ENCODE measurements around the gene MADD.

The MADD gene

DNA sequence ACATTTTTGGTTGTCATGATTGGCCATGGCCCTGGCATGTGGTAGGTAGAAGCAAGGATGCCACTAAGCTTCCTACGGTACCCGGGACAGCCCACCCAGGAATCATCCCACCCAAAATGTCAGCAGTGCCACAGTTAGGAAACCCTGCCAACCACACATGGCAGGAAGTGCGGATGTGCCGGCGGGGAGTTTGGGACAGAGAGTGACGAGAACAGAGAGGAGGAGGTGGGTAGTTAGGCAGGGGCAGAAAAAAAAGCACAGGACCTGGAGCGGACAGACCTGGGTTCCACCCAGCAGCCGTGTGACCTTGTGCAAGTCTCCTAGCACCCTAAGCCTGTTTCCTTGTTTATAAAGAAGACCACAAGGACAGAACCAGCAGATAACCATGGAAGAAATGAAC, 105.1 kb downstream of the MADD start:
- DNase-seq (ENCODE audit: low read depth), result no peak
- TF ChIP-seq, protein P1, sequence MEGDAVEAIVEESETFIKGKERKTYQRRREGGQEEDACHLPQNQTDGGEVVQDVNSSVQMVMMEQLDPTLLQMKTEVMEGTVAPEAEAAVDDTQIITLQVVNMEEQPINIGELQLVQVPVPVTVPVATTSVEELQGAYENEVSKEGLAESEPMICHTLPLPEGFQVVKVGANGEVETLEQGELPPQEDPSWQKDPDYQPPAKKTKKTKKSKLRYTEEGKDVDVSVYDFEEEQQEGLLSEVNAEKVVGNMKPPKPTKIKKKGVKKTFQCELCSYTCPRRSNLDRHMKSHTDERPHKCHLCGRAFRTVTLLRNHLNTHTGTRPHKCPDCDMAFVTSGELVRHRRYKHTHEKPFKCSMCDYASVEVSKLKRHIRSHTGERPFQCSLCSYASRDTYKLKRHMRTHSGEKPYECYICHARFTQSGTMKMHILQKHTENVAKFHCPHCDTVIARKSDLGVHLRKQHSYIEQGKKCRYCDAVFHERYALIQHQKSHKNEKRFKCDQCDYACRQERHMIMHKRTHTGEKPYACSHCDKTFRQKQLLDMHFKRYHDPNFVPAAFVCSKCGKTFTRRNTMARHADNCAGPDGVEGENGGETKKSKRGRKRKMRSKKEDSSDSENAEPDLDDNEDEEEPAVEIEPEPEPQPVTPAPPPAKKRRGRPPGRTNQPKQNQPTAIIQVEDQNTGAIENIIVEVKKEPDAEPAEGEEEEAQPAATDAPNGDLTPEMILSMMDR (IDR thresholded peaks at IDR 0.05; ENCODE audit: insufficient read depth, low read depth, low read length, missing control alignments), result no peak
- H3K4me3 ChIP-seq (ENCODE audit: low read depth, low read length), result no peak overlapping the region

DNA sequence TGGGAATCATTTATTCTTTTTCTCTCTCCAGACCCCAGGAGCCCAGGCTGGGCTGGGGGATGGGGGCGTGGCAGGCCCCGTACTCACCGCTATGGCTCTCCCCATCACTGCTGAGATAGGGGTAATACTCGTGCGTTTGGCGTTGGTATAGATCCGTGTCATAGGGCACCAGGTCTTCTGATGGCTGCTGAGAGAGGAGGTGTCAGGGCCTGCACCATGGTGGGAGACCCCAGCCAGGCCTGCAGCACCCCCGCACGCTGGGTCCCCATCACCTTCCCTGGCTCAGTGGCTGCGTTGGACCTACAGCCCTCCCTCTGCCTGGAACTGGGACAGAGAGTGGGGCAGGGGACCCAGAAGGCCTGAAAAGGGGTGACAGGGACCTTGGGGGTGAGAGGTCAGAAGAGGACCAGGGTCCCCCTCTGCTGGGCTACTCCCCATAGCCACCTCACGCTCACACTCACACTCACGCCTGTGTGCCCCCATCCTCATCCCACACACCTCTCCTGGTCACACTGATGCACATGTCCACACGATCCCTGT, 105.7 kb downstream of the MADD start:
- H3K4me3 ChIP-seq (ENCODE audit: low read depth, low read length), result no peak overlapping the region
- TF ChIP-seq, protein P1 (IDR thresholded peaks at IDR 0.05; ENCODE audit: insufficient read depth, low read depth, low read length, missing control alignments), result no peak
- DNase-seq (ENCODE audit: low read depth), result no peak

DNA sequence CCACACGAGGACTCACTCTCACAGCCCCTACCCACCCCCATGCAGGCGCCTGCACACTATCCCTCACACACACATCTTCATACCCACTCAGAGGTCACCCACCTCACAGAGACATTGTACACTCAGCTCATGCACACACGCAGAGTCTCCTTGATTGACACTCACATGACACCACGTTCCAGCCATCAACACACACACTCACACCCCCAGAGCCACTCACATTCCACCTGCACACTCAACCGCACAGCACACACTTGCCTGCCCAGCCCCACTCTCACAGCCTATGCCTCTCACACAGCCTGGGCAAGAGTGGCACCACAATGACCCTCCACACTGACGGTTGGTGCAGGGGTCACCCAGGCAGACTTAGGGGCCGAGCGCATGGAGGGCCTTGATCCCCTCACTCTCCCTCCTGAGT, 106.2 kb downstream of the MADD start:
- TF ChIP-seq, protein P1 (IDR thresholded peaks at IDR 0.05; ENCODE audit: insufficient read depth, low read depth, low read length, missing control alignments), result no peak
- H3K4me3 ChIP-seq (ENCODE audit: low read depth, low read length), result peak overlapping the region; percentile 91

DNA sequence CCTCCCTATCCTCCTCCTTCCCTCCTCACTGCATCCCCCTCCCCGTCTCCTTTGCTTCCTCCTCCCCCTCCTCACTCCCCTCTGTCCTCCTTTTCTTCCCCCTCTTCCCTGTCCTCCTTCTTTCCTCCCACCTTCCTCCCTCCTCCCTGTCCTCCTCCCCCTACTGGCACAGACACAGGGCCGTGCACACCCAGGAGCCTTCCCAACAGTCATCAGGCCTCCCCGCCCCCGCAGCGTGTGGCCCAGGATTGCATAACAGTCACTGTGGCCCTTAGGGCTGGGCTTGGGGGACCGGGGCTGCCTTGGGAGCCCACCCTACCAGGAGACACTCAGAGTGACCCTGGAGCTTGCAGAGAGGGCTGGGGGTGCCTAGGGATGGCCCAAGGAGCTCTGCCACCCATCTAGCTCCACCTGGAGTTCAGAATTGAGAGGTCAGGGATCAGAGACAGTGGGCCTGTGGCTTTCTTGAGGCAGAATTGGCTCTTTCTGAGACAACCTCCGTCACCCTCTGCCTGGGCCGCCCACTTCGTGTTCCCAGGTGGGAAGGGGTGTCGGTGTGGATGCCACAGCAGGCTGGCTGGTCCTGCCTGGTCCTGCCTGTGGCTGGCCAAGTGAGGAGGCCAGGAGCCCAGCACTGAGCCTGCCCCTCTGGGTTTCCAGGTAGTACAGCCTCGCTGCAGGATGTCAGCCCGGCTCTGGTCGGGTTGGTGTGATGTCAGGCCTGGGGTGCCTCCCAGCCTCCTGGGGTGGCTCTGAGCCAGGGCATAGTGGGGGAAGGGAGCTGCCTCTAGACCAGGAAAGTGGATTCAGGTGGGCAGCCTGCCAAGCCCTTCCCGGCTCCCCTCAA, 106.8 kb downstream of the MADD start:
- no peak for DNase-seq (ENCODE audit: low read depth)
- TF ChIP-seq, protein P1 (IDR thresholded peaks at IDR 0.05; ENCODE audit: insufficient read depth, low read depth, low read length, missing control alignments), result no peak
- H3K4me3 ChIP-seq (ENCODE audit: low read depth, low read length), result peak overlapping the region; percentile 91

More for the DNA sequence above, 106.2 kb downstream of the MADD start:
- no peak for DNase-seq (ENCODE audit: low read depth)

DNA sequence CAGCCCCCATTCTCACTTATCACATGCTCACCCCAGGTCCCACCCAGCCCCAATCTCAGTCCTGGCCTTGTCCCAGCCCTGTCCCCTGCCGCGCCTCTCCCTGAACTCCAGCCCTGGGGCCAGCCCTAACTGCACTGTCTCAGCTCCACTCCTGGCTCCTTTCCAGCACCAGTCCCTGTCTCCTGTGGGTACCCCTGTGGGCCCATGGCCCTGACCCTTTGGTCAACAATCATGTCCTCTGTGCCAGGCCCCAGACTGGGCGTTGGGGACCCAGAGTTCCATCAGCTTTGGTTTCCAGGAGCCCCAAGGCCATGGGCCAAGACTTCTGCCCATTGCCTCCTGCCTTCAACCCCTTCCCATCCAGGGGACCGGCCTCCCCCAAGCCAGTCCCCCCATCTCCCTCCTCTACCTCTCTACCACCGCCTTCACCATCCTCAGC, 107.7 kb downstream of the MADD start:
- DNase-seq (ENCODE audit: low read depth), result no peak
- TF ChIP-seq, protein P1 (IDR thresholded peaks at IDR 0.05; ENCODE audit: insufficient read depth, low read depth, low read length, missing control alignments), result no peak
- H3K4me3 ChIP-seq (ENCODE audit: low read depth, low read length), result peak overlapping the region; percentile 91

DNA sequence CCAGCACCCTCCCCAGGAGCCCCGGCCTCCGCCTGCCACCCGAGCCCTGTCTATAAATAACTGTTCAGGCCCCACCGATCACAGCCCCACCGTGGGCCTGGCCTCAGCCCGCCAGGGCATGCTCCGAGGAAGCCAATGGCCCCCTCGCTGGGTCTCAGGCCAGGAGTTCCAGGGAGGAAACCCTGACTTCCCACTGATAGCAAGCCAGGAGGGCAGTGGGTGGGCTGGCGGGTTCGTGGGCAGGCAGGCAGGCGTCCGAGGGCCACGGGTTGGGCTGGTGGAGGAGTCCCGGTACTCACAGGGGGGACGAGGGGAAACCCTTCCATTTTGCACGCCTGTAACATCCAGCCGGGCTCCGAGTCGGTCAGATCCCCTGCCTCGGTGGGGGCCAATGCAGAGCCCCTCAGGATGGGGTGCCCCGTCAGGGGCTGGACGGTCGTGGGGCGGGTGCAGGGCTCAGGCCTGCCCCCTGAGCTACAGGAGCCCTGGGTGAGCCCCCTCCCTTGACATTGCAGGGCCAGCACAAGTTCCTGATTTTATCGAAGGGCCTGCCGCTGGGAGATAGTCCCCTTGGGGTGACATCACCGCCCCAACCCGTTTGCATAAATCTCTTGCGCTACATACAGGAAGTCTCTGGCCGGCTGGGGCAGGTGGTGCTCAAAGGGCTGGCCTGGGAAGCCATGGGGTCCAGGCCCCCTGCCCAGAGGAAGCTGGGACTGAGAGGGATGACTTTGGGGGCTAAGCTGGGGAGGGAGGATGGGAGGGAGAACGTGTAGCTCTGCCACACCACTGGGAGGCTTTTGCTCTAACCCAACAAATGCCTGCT, 108.3 kb downstream of the MADD start, which contains the start of gene SPI1:
SPI1 (minus strand) TSS at position 538 of the 826 bp plus-strand sequence; CDS start at position 344, 194 bp downstream.
- DNase-seq (ENCODE audit: low read depth), result peak; percentile 90
- peak within 1 kb of the TSS; percentile 91 for H3K4me3 ChIP-seq (ENCODE audit: low read depth, low read length)
- TF ChIP-seq, protein P1 (IDR thresholded peaks at IDR 0.05; ENCODE audit: insufficient read depth, low read depth, low read length, missing control alignments), result no peak
